Ovary (tissue), 9 donors: ENCODE results near the gene RPS6KA1. TPM values are rescaled to one million over a fixed set of nuclear protein-coding genes. Genes with fewer than 3 reads are reported as not detected.

Experiments
- DNase-seq, 5 donors: peaks; one replicate each; pipeline ENCODE4 v3.0.0-alpha.2; 2019 to 2020
- H3K27ac ChIP-seq, 2 donors: fragments of 200-600 bp; one replicate each; pipeline versions ENCODE4 v1.5.1 to v1.8.0; 2019 to 2022
- H3K27me3 ChIP-seq: fragments of 200-600 bp; one replicate; pipeline ENCODE4 v1.8.0; 2022
- H3K36me3 ChIP-seq: fragments of 200-600 bp; sonication (generic); one replicate; pipeline ENCODE4 v1.5.1; 2019
- H3K4me1 ChIP-seq: one replicate; pipeline ENCODE4 v1.8.1; 2013; ENCODE audit warnings: mild to moderate bottlenecking, moderate library complexity; ENCODE audit not compliant: insufficient read depth
- H3K4me3 ChIP-seq: fragments of 200-600 bp; sonication (generic); one replicate; pipeline ENCODE4 v1.5.1; 2017
- H3K9me3 ChIP-seq, 2 donors: fragments of 200-600 bp in 1 of 2; sonication (generic) in 1 of 2; one replicate each; pipeline versions ENCODE4 v1.5.1 to v1.8.1; 2013 to 2019; ENCODE audit warnings: mild to moderate bottlenecking in 1 of 2, moderate library complexity in 1 of 2
- EP300 ChIP-seq: sonication (generic); formaldehyde crosslinking; IDR thresholded peaks from one replicate; pipeline ENCODE4 v1.6.1; 2017; ENCODE audit warnings: antibody characterized with exemption
- POLR2A ChIP-seq: fragments of 450-650 bp; IDR thresholded peaks from one replicate; pipeline ENCODE4 v1.6.1; 2017; ENCODE audit warnings: antibody characterized with exemption, mild to moderate bottlenecking, moderate library complexity
- WGBS, 3 donors: extraction: QIAGEN DNeasy Blood & Tissue Kit in 1 of 3; methylation state at CpG; one replicate each; pipeline versions ENCODE4 v1.1.5 to v1.1.7; 2013 to 2017; 5-methylcytosine and 5-hydroxymethylcytosine counted together
- intact Hi-C, 4 donors: fragments of 100-400 bp; cut with DNase I; formaldehyde crosslinking; loops; one replicate each; pipeline versions ENCODE4 v1.11.0 to v1.15.1; 2022 to 2023
- polyA plus RNA-seq, 2 donors: library from polyadenylated mRNA; stranded (reverse); fragments of 200-250 nt in 1 of 2; fragments of 350-450 nt in 1 of 2; fragmentation: Illumina TruSeq in 1 of 2; extraction: RNeasy Lipid Tissue Mini Kit (QIAGEN cat#74804) in 1 of 2; gene quantifications; one replicate each; pipeline ENCODE4 v1.2.3, GENCODE V29; 2013 to 2014
- total RNA-seq, 7 donors: library from RNA; depleted of rRNA in 2 of 7; stranded (reverse); fragments of >200 nt in 2 of 7; fragmentation: NEBNext Ultra II Directional in 3 of 7; extraction: Animal tissue kit (Norgen Biotek cat#: 25700) in 3 of 7; gene quantifications; one replicate each; pipeline versions ENCODE4 v1.1.0 to v1.2.4, GENCODE V29; 2016 to 2023
- TF ChIP-seq, protein P1 (sequence below), 3 donors: fragments of 450-650 bp in 2 of 3; fragments of 200-600 bp in 1 of 3; IDR thresholded peaks; one replicate each; pipeline versions ENCODE4 v1.5.1 to v1.8.0; 2016 to 2022; ENCODE audit warnings: antibody characterized with exemption in 3 of 3, mild to moderate bottlenecking in 1 of 3
- donor health status: DM: no; HTN: no; CAD: no; lungs with moderate emphysema.
- donor health status: DM: no; HTN: no; CAD: no.
- donor health status: Bipolar disorder and iron deficiency.
- donor health status: DM: yes; HTN: yes; CAD: no.
- donor health status: DM: no; HTN: no; CAD: no.
- donor health status: DM: yes; HTN: yes; CAD: no.

RPS6KA1 gene
- total and polyA plus RNA-seq, 9 donors, result 2.2 to 18.8 (median 5.2) TPM

GRCh38 chr1:26535201-26535600 is 5.6 kb downstream of the RPS6KA1 start:
- no peak for DNase-seq
- TF ChIP-seq EP300, result no peak
- TF ChIP-seq, protein P1, sequence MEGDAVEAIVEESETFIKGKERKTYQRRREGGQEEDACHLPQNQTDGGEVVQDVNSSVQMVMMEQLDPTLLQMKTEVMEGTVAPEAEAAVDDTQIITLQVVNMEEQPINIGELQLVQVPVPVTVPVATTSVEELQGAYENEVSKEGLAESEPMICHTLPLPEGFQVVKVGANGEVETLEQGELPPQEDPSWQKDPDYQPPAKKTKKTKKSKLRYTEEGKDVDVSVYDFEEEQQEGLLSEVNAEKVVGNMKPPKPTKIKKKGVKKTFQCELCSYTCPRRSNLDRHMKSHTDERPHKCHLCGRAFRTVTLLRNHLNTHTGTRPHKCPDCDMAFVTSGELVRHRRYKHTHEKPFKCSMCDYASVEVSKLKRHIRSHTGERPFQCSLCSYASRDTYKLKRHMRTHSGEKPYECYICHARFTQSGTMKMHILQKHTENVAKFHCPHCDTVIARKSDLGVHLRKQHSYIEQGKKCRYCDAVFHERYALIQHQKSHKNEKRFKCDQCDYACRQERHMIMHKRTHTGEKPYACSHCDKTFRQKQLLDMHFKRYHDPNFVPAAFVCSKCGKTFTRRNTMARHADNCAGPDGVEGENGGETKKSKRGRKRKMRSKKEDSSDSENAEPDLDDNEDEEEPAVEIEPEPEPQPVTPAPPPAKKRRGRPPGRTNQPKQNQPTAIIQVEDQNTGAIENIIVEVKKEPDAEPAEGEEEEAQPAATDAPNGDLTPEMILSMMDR (IDR thresholded peaks at IDR 0.05), result no peak
- TF ChIP-seq POLR2A, result no peak
- H3K27ac ChIP-seq, result no peak overlapping the region
- H3K4me1 ChIP-seq, result no peaks in the 10 kb centered on the region
- H3K27me3 ChIP-seq, result no peaks in the 10 kb centered on the region
- no peaks in the 10 kb centered on the region for H3K9me3 ChIP-seq
- H3K36me3 ChIP-seq, result no peaks in the 10 kb centered on the region
- intact Hi-C loops, result no loop called here
- WGBS, 3 donors, result 56 to 58% (median 57%) methylated on average over 1 of the region's 1 CpG
- no peak overlapping the region for H3K4me3 ChIP-seq

- WGBS, 3 donors, result 84 to 90% (median 90%) methylated on average over 5 of the region's 5 CpGs
- Histone ChIP-seq H3K4me3 (no peak overlapping the region), H3K36me3 (no peaks in the 10 kb centered on the region), H3K27ac (no peak overlapping the region), H3K4me1 (no peaks in the 10 kb centered on the region), H3K27me3 (no peaks in the 10 kb centered on the region), H3K9me3 (no peaks in the 10 kb centered on the region)
- DNase-seq, result no peak
- TF ChIP-seq EP300 (no peak), POLR2A (no peak)
- TF ChIP-seq, protein P1 (IDR thresholded peaks at IDR 0.05), result no peak
- intact Hi-C loops, result no loop called here
Observed at GRCh38 chr1:26536081-26536480, 6.5 kb downstream of the RPS6KA1 start.

- WGBS, 3 donors, result 97 to 100% (median 100%) methylated on average over 2 of the region's 2 CpGs
- TF ChIP-seq, protein P1 (IDR thresholded peaks at IDR 0.05), result no peak
- TF ChIP-seq EP300, result no peak
- TF ChIP-seq POLR2A, result no peak
- no peaks in the 10 kb centered on the region for H3K36me3 ChIP-seq
Observed at GRCh38 chr1:26536521-26536920, 7.0 kb downstream of the RPS6KA1 start.

GRCh38 chr1:26537951-26538352 is 8.4 kb downstream of the RPS6KA1 start:
- H3K27ac ChIP-seq, result no peak overlapping the region
- 36 to 67% (median 62%) methylated on average over 2 of the region's 2 CpGs for WGBS, 3 donors

More at GRCh38 chr1:26536521-26536920, 7.0 kb downstream of the RPS6KA1 start:
- intact Hi-C loops, result no loop called here
- H3K27me3 ChIP-seq, result no peaks in the 10 kb centered on the region
- H3K4me3 ChIP-seq, result no peak overlapping the region
- no peaks in the 10 kb centered on the region for H3K9me3 ChIP-seq
- no peak for DNase-seq
- H3K4me1 ChIP-seq, result peaks cover 2% of the 10 kb centered on the region
- no peak overlapping the region for H3K27ac ChIP-seq

More at GRCh38 chr1:26537951-26538352, 8.4 kb downstream of the RPS6KA1 start:
- no peak for DNase-seq
- no peaks in the 10 kb centered on the region for H3K9me3 ChIP-seq
- intact Hi-C loops, result no loop called here
- TF ChIP-seq POLR2A (no peak), EP300 (no peak)
- TF ChIP-seq, protein P1 (IDR thresholded peaks at IDR 0.05), result no peak
- no peaks in the 10 kb centered on the region for H3K27me3 ChIP-seq
- no peak overlapping the region for H3K4me3 ChIP-seq
- H3K36me3 ChIP-seq, result no peaks in the 10 kb centered on the region
- H3K4me1 ChIP-seq, result peaks cover 3% of the 10 kb centered on the region
